GM13976 (cell line): ENCODE measurements around the gene RBM42.

Experiments
- DNase-seq: peaks from one replicate; pipeline ENCODE4 v3.0.0; 2012; ENCODE audit warnings: low spot score
- CTCF ChIP-seq: IDR thresholded peaks from 2 replicates; pipeline ENCODE4 v1.5.1; 2012; ENCODE audit warnings: borderline replicate concordance, mild to moderate bottlenecking; ENCODE audit not compliant: insufficient read depth; ENCODE audit errors: extremely low read depth, missing control alignments, control extremely low read depth
- in situ Hi-C: fragments of 300-500 bp; cut with MboI; formaldehyde crosslinking; loops from one replicate; pipeline ENCODE4 v1.12.0; 2022; ENCODE audit warnings: low sequenced_read_pairs, mixed read lengths, inconsistent platforms; ENCODE audit not compliant: unreplicated experiment

Gene RBM42

DNA sequence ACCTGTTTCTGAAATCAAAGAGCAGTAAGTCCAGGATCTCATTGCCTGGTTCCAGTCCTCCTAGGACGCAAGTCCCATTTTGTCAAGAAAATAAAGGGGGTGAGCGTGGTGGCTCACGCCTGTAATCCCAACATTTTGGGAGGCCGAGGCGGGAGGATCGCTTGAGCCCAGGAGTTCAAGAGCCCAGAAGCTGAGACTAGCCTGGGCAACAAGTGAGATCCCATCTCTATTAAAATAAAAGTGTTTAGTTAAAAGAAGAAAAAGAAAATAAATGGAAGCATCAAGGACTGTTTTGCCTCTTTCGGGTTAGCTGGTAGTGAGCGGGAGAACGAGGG, 16.6 kb upstream of the RBM42 start:
- no peak for TF ChIP-seq CTCF
- in situ Hi-C loops: no loop called here
- no peak for DNase-seq

- DNase-seq: peak; percentile 98
- no peak for TF ChIP-seq CTCF
- in situ Hi-C loops: no loop called here
Measured at GRCh38 chr19:35612559-35613321, 16.1 kb upstream of the RBM42 start, which contains the start of gene HAUS5. HAUS5 (plus strand) TSS chr19:35612735; CDS start chr19:35612795, 60 bp downstream.

DNA sequence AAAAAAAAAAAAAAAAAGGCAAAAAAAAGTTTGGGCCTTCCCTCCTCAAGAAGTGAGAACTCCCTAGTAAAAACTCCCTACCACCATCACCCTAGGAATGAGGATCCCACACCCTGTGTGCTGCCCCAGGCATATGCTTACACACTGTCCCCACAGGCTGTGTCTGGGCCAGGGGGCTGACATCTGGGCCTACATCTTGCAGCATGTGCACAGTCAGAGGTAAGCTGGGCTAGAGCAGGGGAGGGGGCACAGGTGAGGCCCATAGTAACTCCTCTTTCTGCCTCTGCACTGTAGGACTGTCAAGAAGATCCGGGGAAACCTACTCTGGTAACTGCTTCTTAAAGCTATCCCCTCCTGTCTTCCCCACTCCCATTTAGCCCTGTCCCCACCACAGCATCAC, 15.3 kb upstream of the RBM42 start:
- no peak for TF ChIP-seq CTCF
- in situ Hi-C loops: no loop called here
- no peak for DNase-seq

- TF ChIP-seq CTCF: no peak
- in situ Hi-C loops: no loop called here
- DNase-seq: no peak
Measured at GRCh38 chr19:35615036-35615435, 13.8 kb upstream of the RBM42 start.

DNA sequence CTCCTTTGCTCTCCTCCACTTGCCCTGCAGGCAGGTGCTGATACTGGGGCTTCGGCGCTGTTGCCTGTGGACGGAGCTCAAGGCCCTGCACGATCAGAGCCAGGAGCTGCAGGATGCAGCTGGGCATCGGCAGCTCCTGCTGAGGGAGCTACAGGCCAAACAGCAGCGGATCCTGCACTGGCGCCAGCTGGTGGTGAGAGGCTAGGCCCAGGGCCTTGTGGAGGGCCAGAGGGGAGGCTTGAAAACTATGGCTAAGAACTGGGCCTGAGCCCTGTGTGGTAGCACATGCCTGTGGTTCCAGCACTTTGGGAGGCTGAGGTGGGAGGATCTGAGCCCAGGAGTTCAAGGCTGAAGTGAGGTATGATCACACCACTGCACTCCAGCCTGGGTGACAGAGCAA, 10.0 kb upstream of the RBM42 start:
- TF ChIP-seq CTCF: no peak
- in situ Hi-C loops: no loop called here
- no peak for DNase-seq

GRCh38 chr19:35619290-35619923, 9.4 kb upstream of the RBM42 start:
- no peak for DNase-seq
- no peak for TF ChIP-seq CTCF
- in situ Hi-C loops: no loop called here
